EH (cell line): ENCODE data around the gene THBS3.
A peak's percentile ranks its signal among the peaks of the same experiment; 100 is the strongest.
"Not testable (repeated sequence)": the region's sequence is repeated elsewhere in the genome, so short reads cannot be mapped to it uniquely, and the experiment has no call there.

Experiments
- DNase-seq: peaks from one replicate; pipeline ENCODE4 v3.0.0-alpha.2; 2015; ENCODE audit warnings: low read depth

THBS3 gene

DNA sequence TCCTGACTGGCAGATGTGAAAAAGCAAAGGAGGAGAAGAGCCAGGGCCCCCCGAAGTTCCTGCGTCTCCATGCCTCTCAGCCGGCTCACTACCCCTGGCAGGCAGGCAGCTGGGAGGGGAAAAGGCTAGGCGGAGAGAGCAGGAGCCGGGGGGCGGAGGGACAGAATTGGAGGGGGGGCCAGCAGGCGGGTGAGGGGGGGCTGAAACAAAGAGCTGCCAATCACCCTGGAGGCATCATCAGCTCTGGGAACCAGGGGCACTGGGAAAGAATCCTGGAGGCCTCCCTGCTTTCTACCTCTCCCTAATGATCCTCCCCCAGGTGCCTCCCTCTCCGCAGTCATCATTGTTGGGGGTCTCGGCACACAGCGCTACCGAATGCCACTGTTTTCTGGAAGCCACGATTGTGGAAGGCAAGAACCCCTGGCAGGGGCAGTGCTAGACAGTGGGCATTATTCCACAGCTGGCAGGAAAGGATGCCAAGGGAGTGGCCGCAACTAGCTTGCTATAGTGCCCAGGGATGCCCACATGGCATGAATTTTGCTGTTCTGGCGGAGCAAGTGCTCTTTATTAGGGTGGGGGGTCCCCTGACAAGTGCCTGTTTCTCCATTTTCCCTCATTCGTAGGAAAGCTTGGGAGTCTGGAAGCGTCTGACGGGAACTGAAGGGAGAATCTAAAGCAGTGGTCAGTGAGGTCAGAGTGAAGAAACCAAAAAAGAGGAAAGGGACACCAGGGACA, at the start of gene THBS3:
THBS3 (minus strand) TSS at position 92 of the 735 bp plus-strand sequence; CDS start at position 71, 21 bp downstream.
- DNase-seq: peak; percentile 67

DNA sequence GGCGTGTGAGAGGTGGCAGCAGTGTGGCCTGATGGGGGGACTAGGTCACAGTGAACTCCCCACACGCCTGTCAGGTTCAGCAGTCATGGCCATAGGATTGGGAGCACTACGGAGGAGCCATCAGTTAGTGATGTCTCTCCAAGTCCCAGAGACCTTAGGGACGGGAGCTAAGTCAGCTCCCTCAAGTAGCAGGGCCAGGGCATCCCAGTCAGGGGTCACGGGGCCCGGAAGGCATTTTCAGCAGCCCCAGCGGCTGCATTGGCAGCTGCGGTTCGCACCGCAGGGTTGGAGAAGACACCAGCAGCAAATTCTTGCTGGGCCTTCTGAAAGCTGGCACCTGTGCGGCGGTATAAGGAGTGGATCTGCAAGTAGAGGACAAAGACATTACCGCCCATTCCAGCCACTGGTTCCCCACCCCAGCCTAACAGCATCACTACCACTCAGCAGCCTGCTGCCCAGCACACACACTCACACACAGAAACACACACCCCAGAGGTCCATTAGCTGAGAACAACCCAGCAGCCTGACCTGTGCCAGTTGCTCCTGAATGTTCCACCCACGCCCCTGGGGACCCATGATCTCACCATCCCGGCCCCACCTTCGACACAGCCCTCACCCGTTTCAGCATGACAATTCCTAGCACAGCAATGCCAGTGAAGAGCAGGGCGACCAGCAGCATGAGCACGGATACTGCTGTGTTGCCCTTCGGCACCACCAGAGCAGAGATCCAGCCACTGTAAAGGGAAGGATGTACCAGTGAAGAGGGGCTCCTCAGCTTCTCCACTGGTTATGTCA, 48.6 kb upstream of the THBS3 start:
- no peak for DNase-seq

DNA sequence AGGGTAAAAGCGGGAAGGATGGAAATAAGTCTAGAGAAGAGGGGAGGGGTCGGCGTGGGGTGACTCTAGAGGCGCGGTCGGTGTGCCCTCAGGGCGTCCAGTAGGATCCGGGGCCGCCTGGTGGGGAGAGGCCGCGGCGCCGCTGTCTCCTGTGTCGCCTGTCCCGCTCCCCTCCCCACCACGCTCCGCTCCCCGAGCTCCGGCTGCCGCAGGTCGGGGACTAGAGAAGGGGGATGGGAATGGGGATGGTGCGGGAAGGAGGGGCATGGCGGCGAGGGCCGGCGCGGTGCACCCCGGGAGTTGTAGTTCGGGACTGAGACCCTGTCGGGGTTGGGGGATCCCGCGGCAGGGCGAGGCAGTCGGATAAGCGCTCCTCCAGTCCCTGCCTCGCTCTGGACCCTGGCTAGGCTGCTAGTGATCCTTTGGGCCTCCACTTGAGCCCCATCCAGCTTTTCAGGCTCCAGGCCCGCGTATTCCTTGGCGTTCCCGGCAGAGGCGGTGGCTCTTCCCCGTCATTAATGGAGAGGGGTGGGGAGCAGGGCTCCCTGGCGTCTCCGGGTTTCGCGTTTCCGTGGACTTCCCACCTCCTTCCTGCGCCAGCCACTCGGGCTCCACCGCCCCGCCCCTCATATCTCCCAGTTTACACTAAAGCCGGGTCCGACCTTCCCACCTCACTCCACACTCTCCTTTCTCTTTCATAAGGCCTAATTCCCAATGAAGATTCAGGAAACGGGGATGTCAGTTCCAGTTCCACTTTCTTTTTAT, 47.7 kb upstream of the THBS3 start, which contains the start of gene ENTREP3:
ENTREP3 (minus strand) TSS at position 241 of the 765 bp plus-strand sequence. CDS start 606 bp downstream, outside the sequence.
- peak; percentile 87 for DNase-seq

- DNase-seq: peak; percentile 34
Measured at GRCh38 chr1:155254714-155255242, 47.1 kb upstream of the THBS3 start.

- no peak for DNase-seq
Measured at GRCh38 chr1:155254228-155254713, 46.6 kb upstream of the THBS3 start.

DNA sequence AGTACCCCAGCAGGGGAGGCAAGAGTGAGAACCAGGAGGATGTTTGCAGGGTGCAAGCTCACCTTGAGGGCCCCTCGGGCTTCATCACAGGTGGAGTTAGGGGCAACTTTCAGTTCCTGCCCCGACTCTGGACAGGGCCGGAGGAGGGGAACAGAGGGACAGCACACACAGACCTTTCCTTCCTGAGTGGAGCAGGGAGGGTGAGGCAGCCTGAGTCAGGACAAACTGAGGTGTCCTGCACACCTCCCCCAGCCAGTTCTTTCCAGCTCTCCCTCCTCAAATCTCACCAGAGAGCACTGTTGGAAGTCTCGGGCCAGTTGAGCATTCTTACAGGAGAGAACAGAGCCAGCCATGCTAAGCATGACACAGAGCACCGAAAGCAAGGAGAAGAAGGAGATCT, 46.1 kb upstream of the THBS3 start:
- DNase-seq: no peak

- no peak for DNase-seq
Measured at GRCh38 chr1:155253208-155253607, 45.5 kb upstream of the THBS3 start.

GRCh38 chr1:155251566-155251965, 43.9 kb upstream of the THBS3 start:
- no peak for DNase-seq

DNA sequence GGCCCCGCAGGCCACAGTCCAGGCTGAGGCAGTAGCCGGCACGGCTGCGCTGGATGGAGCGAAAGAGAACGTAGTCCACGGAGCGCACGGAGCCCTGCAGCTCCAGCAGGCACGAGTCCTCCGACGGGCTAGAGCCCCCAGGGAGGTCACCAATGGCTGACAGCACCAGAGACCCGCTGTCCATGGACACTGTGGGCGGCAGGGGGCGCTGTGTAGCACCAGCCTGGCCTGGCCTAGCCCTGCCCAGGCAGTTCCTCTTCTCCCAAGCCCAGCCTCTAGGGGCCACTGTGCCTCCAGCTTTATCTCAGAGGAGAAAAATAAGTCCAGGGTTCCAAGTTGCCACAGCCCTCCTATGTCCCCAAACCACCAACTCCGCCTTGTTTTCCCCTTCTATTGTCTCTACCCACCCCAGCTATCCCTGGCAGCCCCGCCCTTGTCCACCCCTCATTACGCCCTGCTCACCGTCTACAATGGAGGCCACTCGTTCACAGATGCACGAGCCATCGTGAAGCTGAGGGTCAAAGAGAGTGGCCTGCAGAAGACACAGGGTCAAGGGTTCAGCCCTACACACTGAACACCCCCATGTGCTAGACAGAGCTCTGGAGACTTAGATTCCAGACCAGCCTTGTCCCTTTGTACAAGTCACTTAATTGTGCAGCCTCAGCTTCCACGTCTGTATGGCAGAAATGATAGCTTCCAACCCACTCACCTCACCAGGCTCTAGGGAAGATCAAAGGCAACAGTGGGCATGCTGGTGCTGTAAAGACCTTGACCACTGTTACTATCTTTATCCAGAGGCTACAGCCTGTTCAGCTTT, 43.1 kb upstream of the THBS3 start:
- peak; percentile 90 for DNase-seq

DNA sequence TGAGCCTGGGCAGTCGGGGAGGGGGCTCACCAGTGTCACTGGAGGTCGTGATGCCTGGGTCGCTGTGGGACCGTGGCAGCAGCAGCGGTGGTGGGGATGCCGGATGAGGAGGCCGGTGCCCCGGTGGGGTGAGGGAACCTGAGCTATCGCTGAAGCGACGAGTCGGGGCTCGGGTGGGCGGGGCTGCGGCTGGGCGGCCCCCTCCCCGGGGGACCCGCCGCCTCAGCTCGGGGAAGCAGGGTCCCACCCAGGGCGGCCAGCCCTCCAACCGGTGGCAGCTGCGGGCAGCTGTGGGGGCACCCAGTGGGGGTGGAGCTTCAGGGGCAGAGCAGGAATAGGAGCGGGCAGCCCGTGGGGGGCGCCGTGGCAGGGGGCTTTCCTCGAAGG, 42.5 kb upstream of the THBS3 start:
- DNase-seq: no peak

- DNase-seq: no peak
Measured at GRCh38 chr1:155247667-155248553, 40.2 kb upstream of the THBS3 start.

DNA sequence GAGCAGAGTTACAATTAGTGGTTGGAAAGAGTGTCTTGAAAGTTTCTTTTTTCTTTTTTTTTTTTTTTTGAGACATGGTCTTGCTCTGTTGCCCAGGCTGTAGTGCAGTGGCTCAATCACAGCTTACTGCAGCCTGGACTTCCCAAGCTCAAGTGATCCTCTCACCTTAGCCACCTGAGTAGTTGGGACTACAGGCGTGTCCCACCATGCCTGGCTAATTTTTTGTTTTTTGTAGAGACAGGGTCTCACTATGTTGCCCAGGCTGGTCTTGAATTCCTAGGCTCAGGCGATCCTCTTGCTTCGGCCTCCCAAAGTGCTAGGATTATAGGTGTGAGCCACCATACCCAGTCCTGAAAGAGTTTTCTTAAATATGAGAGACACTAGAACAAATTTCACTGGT, 39.1 kb upstream of the THBS3 start:
- not testable (repeated sequence) for DNase-seq

GRCh38 chr1:155245163-155245524, 37.4 kb upstream of the THBS3 start:
- no peak for DNase-seq

DNA sequence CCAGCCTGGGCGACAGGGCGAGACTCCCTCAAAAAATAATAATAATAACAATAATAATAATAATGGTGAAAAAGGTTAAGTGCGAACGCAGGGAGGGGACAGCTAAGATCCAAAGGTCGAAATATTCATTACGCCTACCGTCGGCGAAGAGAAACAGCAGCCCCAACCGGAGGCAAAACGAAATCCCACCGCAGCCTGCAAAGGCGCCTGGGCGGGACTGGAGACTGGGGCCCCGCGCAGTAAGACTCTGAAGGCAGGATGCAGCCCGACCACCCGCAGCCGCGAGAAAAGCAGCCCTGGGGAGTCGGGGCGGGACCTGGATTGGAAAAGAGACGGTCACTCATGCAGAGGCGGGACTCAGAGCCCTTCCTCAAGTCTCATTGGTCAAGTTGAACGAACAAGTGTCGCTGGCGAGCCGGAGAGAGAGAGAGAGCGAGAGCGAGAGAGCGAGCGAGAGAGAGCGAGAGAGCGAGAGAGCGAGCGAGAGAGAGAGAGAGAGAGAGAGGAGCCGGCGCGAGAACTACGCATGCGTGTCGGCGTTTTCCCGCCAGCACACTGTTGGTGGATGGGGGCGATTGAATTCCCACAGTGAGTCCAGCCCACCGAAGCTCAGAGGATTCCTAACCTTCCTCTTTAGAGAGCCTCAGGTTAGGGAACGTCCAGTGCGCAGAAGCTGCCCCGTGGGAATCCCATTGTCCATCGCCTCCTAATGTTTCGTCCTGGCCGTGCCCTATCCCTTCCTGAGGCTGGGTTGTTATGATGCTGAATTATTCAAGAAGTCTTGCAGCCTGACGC, 36.9 kb upstream of the THBS3 start:
- DNase-seq: peak; percentile 99

DNA sequence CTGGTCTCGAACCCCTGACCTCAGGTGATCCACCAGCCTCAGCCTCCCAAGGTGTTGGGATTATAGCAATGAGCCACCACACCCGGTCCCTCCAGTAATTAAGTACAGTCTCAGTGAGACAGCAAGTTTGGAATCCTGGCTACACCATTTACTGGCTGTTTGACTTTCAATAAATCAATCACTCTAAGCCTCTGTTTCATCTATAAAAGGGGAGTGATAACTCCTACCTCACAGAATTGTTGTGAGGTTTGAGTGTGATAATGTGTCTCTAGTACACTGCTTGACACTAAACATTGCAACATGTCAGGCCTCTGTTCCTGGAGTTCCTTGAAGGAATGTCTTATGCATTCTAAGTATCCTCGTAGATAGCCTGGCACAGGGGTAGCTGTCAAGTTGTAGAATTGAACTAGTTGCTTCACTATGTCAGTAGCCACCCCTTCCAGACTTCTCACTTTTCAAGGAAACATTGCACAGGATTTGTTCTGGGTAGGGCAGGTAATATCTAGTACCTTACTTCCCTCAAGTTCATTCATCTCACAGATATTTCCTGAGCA, 35.2 kb upstream of the THBS3 start:
- DNase-seq: peak; percentile 36

DNA sequence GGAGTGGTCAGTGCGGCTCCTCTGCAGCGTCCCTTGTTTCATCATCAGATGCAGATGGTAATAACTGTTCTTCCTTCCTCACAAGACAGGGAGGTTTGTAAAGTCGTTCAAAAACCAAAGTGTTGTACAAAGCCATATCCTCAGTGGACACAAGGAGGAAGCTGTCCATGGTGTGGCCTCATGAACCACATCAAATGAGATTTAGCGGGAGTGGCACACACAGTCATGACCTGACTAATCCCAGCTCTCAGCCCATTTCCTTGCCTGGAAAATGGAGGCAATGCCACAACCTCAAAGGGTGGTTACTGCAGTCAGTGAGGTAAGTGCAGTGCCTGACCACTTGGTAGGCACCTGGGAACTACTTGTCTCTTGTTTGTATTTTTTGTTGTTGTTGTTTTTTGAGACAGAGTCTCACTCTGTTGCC, 34.2 kb upstream of the THBS3 start:
- no peak for DNase-seq

- DNase-seq: peak; percentile 91
Measured at GRCh38 chr1:155241069-155241679, 33.5 kb upstream of the THBS3 start.

DNA sequence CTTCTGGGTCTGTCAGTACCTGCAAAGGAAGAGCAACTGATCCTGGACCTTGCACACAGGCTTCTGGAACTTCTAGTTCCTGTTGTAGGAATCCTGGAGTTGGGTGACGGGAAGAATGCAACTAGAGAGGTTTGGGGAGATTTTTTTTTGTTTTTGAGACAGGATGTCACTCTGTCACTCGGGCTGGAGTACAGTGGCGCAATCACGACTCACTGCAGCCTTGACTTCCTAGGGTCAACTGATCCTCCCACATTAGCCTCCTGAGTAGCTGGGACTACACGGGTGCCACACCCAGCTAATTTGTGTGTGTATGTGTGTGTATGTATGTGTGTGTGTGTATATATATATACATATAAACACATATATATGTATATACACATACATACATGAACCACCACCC, 28.8 kb upstream of the THBS3 start:
- DNase-seq: peak; percentile 31

GRCh38 chr1:155235375-155235774, 27.7 kb upstream of the THBS3 start:
- not testable (repeated sequence) for DNase-seq
